Heart right ventricle (tissue), 16 donors: Measurements from ENCODE around the gene MAML2. TPM values are rescaled to one million over a fixed set of nuclear protein-coding genes. Genes with fewer than 3 reads are reported as not detected.

Experiments
- ATAC-seq, 8 donors: fragments of 200-7000 bp; cut with Tn5 transposase; one replicate each; pipeline ENCODE4 v1.9.1; 2020; ENCODE audit warnings: mild to moderate bottlenecking in 8 of 8, moderate library complexity in 8 of 8, moderate number of reproducible peaks in 1 of 8
- DNase-seq, 2 donors: peaks; one replicate each; pipeline ENCODE4 v3.0.0-alpha.2; 2020
- H3K27ac ChIP-seq, 10 donors: fragments of 200-600 bp; sonication (generic) in 2 of 10; one replicate each; pipeline versions ENCODE4 v1.5.0 to v1.8.0; 2020 to 2022; ENCODE audit warnings: mild to moderate bottlenecking in 3 of 10
- H3K27me3 ChIP-seq, 7 donors: fragments of 200-600 bp; one replicate each; pipeline ENCODE4 v1.8.0; 2021 to 2022; ENCODE audit warnings: mild to moderate bottlenecking in 2 of 7
- H3K36me3 ChIP-seq, 9 donors: fragments of 200-600 bp; sonication (generic) in 1 of 9; one replicate each; pipeline versions ENCODE4 v1.5.0 to v1.8.0; 2020 to 2022; ENCODE audit warnings: mild to moderate bottlenecking in 2 of 9
- H3K4me1 ChIP-seq, 9 donors: fragments of 200-600 bp; sonication (generic) in 1 of 9; one replicate each; pipeline versions ENCODE4 v1.5.0 to v1.8.0; 2020 to 2022; ENCODE audit warnings: mild to moderate bottlenecking in 4 of 9
- H3K4me3 ChIP-seq, 10 donors: fragments of 200-600 bp; sonication (generic) in 2 of 10; one replicate each; pipeline versions ENCODE4 v1.5.0 to v1.8.0; 2020 to 2022; ENCODE audit warnings: mild to moderate bottlenecking in 7 of 10, moderate library complexity in 2 of 10
- H3K9me3 ChIP-seq, 11 donors: fragments of 200-600 bp in 10 of 11; sonication (generic) in 2 of 11; one replicate each; pipeline versions ENCODE4 v1.5.0 to v1.8.0; 2013 to 2022; ENCODE audit warnings: mild to moderate bottlenecking in 2 of 11, control low read depth in 1 of 11, moderate library complexity in 1 of 11
- CTCF ChIP-seq, 9 donors: fragments of 200-600 bp; sonication (generic) in 2 of 9; IDR thresholded peaks; one replicate each; pipeline versions ENCODE4 v1.5.0 to v1.8.0; 2021 to 2022; ENCODE audit warnings: antibody characterized with exemption in 9 of 9, mild to moderate bottlenecking in 5 of 9, moderate library complexity in 1 of 9
- WGBS, 2 donors: extraction: QIAGEN DNeasy Blood & Tissue Kit; methylation state at CpG; one replicate each; pipeline ENCODE4 v1.1.7; 2013; ENCODE audit warnings: inconsistent platforms in 1 of 2; 5-methylcytosine and 5-hydroxymethylcytosine counted together
- intact Hi-C, 10 donors: fragments of 100-400 bp; cut with DNase I; formaldehyde crosslinking; loops; one replicate each; pipeline versions ENCODE4 v1.11.1 to v1.14.2; 2022
- polyA plus RNA-seq, 2 donors: library from polyadenylated mRNA; stranded (reverse); fragments of 200-250 nt; gene quantifications; one replicate each; pipeline ENCODE4 v1.2.3, GENCODE V29; 2013
- total RNA-seq, 10 donors: library from RNA; stranded (reverse); fragmentation: NEBNext Ultra II Directional in 3 of 10; extraction: Animal tissue kit (Norgen Biotek cat#: 25700) in 3 of 10; gene quantifications; one replicate each; pipeline versions ENCODE4 v1.2.1 to v1.2.4, GENCODE V29; 2021 to 2023
- donor health status: Arrhythmogenic right ventricular cardiomyopathy.
- donor health status: ischemic (EF 13 %, LVEDD 7.1; RV severe dilation, severe dysfunction).
- donor health status: healthy with polysubstance abuse.
- donor health status: DM: no; HTN: yes; CAD: no.
- donor health status: DM: no; HTN: no; CAD: no.
- donor health status: ischemic (EF 25% LVEDD 6.9; RV normal size, moderate dysfunction).
- donor health status: ischemic (EF 25% LVEDD 5.7; RV mildly dilated, moderate dysfunction).
- donor health status: healthy.
- donor health status: DM: yes; HTN: yes; CAD: no.
- donor health status: Ischemic cardiomyopathy.
- donor health status: ischemic (EF 35%, LVEDD 5.7; RV mildly dilated, moderate dysfunction).
- donor health status: nonischemic (EF 11% LVEDD 7.7; RV severe dilation, severe dysfunction).
- donor health status: DM: yes; HTN: yes; CAD: no.
- donor health status: PGD.
- donor health status: ischemic (EF 29% LVEDD 5.4; RV normal size, mild dysfunction).
- donor health status: nonischemic (EF 23%, LVEDD 6.1; RV moderate dilation, normal function).

MAML2 gene
- total and polyA plus RNA-seq, 12 donors: 1.3 to 6.1 (median 4.1) TPM

- Histone ChIP-seq H3K9me3 (no peaks in the 10 kb centered on the region), H3K4me1 (peaks cover 0 to 18% (median under 1%) of the 10 kb centered on the region in 9 donors), H3K36me3 (peaks cover 0 to 7% (median 0%) of the 10 kb centered on the region in 9 donors), H3K4me3 (no peak overlapping the region), H3K27me3 (no peaks in the 10 kb centered on the region), H3K27ac (no peak overlapping the region)
- DNase-seq (no peak), ATAC-seq (no peak)
- intact Hi-C loops: no loop called here
- no peak for TF ChIP-seq CTCF (IDR thresholded peaks at IDR 0.05)
- 90 to 91% methylated on average over 3 of the region's 3 CpGs for WGBS, 2 donors
Measured at GRCh38 chr11:96017856-96018255, 325.1 kb downstream of the MAML2 start.

GRCh38 chr11:96016978-96017502, 326.0 kb downstream of the MAML2 start:
- TF ChIP-seq CTCF (IDR thresholded peaks at IDR 0.05): no peak
- Histone ChIP-seq H3K9me3 (no peaks in the 10 kb centered on the region), H3K27ac (no peak overlapping the region), H3K4me1 (peaks cover 0 to 26% (median 8%) of the 10 kb centered on the region in 9 donors), H3K4me3 (no peak overlapping the region), H3K36me3 (peaks cover 0 to 7% (median 0%) of the 10 kb centered on the region in 9 donors), H3K27me3 (no peaks in the 10 kb centered on the region)
- intact Hi-C loops: no loop called here
- WGBS, 2 donors: 94 to 97% methylated on average over 1 of the region's 1 CpG
- DNase-seq (no peak), ATAC-seq (no peak)

DNA sequence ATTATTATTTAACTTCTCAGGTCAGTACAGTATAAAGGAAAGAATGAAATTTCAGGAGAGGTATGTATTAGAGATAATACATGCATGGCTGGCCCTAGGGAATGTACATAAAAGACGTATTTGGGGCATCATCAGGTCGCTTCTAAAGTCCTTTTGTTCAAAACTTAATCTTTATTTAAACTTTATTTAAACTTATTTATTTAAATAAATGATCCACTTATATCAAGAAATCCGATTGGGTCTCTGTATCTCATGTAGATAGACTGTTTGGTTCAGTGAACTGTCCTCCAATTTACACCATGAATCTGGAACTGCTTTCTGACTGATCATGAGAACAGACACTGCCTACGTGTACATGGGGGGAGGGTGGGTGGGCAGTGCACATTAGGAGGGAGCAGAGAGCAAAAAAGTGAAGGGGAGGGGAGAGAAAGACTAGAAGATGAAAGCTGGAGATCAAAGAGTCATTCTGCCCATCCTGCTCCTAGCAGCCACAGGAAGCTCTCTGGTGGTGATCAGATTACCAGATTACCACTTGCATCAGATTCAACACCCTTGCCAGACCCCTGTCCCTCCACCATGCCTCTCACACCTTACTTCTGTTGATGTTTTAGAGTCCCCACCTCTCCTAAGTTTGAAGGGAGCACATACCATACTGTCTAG, 327.0 kb downstream of the MAML2 start:
- DNase-seq: no peak
- Histone ChIP-seq H3K36me3 (peaks cover 0 to under 1% (median 0%) of the 10 kb centered on the region in 9 donors), H3K9me3 (no peaks in the 10 kb centered on the region), H3K4me1 (peaks cover 0 to 32% (median 9%) of the 10 kb centered on the region in 9 donors), H3K27ac (peak overlapping the region in 1 of 10 donors; percentile 4), H3K4me3 (no peak overlapping the region), H3K27me3 (no peaks in the 10 kb centered on the region)
- no peak for ATAC-seq
- intact Hi-C loops: no loop called here
- TF ChIP-seq CTCF (IDR thresholded peaks at IDR 0.05): no peak
- 80 to 81% methylated on average over 4 of the region's 4 CpGs for WGBS, 2 donors

GRCh38 chr11:96014217-96014616, 328.8 kb downstream of the MAML2 start:
- intact Hi-C loops: loop anchor here in 1 of 10 donors (5.0 kb wide), 1 partner anchor 328 kb away; the partner anchor contains the start of gene MAML2
- 84 to 87% methylated on average over 3 of the region's 3 CpGs for WGBS, 2 donors
- ATAC-seq: no peak

More at GRCh38 chr11:96014217-96014616, 328.8 kb downstream of the MAML2 start:
- Histone ChIP-seq H3K36me3 (no peaks in the 10 kb centered on the region), H3K4me1 (peaks cover 0 to 32% (median 9%) of the 10 kb centered on the region in 9 donors), H3K4me3 (no peak overlapping the region), H3K9me3 (no peaks in the 10 kb centered on the region), H3K27ac (peak overlapping the region in 1 of 10 donors; percentile 33), H3K27me3 (no peaks in the 10 kb centered on the region)
- no peak for DNase-seq
- no peak for TF ChIP-seq CTCF (IDR thresholded peaks at IDR 0.05)
